Caki2 (cell line): ENCODE results near the gene NCF4. TPM values are rescaled to one million over a fixed set of nuclear protein-coding genes. Genes with fewer than 3 reads are reported as not detected.

Experiments
- DNase-seq: peaks from one replicate; pipeline ENCODE4 v3.0.0-alpha.2; 2015; ENCODE audit warnings: low read depth
- in situ Hi-C: cut with HindIII; loops from 2 replicates; pipeline ENCODE4 v1.10.0; 2016; ENCODE audit warnings: low sequenced_read_pairs, low pct_unique_long_range_greater_than_20kb, mixed read lengths
- total RNA-seq: library from RNA; depleted of rRNA; stranded (reverse); fragments of >200 nt; shearing (Covaris generic); gene quantifications from 2 replicates; pipeline ENCODE4 v1.2.3, GENCODE V29; 2014; ENCODE audit warnings: low replicate concordance

Gene NCF4
- total RNA-seq, 1 experiment from 2014 or later: not detected

DNA sequence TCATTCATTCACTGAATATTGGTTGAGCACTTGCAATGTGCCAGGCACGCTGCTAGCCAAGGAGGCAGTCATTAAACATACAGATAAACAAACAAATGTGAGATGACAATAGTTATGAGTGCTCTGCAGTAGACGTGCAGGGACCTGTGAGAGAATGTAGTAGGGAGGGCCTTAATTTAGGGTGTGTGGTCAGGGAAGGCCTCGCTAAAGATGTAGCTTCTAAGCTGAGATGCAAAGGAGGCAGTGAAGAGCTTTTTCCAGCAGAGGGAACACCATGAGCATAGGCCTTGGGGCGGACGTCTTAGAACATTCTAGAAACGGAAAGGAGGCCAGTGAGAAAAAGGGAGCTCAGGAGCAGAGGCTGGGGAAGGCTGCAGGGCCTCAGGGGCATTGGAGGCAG is 789 bp upstream of the NCF4 start:
- DNase-seq: no peak
- in situ Hi-C loops: no loop called here

DNA sequence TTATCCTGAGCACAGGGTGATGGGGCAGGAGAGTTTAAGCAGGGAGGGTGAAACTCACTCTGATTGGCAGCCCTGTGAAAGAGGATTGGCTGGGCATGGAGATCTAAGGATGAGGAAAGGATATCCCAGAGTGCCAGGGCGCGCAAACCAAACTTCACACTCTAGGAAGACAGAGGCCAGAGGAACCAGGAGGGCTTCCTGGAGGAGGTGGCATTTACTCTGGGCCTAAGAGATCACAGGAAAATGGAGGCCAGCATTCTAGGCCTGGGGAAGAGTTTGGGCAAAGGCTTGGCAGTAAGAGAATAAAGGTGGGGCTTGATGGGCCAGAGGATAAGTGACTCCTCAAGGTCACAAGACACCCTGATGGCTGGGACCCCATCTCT is 377 bp upstream of the NCF4 start:
- no peak for DNase-seq
- in situ Hi-C loops: no loop called here

DNA sequence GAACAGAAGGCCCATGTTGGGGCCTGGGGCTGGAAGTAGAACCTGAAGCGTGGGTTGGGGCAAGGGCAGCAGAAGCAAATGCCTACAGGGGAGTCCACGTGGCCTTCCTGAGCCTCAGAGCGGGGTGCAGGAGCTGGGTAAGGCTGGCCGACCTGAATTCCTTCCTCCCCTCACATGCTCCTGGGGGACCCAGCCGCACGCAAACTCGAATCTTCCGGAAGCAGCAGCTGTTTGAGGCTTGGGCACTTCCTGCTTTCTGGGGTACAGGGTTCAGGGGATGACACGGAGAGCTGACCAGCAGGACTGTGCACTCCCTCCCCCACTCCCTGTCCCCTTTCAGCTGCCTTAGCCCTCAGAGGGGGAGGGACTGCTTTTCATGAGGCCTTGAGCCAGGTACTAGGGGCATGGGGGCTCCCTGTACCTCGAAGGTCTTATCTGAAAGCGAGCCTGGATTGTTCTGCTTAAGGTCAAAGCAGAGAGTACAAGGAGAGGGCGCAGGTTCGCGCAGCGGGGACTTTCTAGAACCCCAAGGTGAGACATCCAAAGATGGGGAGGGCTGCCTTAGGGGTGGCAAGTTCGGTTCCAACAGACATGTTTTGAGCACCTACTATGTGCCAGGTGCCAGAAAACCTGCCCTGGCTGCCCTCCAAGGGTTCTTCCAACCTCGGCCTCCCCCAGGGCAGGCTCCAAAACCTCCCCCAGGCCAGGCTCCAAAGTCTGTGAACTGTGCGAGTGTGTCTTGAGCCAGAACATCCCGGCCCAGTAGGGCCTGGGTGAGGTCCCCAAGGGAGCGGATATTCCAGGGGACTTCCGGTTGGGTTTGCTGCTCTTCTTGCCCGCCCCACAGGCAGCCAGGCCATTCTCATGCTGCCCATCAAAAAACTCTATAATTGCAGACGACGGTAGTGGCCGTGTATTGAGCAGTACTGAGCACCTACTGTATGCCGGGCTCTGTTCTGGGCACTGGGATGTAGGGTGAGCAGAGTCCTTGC is 1.7 kb downstream of the NCF4 start:
- in situ Hi-C loops: no loop called here
- DNase-seq: no peak

GRCh38 chr22:36863281-36863680 is 2.5 kb downstream of the NCF4 start:
- no peak for DNase-seq
- in situ Hi-C loops: no loop called here

GRCh38 chr22:36863979-36864378 is 3.2 kb downstream of the NCF4 start:
- in situ Hi-C loops: no loop called here
- no peak for DNase-seq

- in situ Hi-C loops: no loop called here
- DNase-seq: no peak
These were observed 3.8 kb downstream of the NCF4 start for GRCh38 chr22:36864454-36865215.

GRCh38 chr22:36865346-36865745 is 4.5 kb downstream of the NCF4 start:
- in situ Hi-C loops: no loop called here

DNA sequence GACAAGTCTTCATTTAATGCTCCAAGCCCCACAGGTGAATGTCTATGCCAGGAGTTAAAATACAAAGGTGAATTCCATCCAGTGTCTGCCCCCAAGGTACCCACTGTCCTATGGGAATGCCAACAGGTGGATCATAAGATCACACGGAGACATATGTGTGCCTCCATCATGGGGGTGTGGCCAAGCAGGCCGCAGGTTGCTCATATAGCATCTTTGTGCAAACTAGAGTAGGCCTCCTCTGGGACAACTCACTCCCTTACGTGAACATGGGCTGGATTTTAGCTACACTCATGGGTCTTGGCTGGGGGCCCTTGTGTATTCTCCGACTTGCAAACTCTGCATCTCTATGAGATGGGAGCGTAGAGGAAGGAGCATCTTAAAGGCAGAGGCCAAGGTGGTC is 6.9 kb downstream of the NCF4 start:
- DNase-seq: no peak
- in situ Hi-C loops: no loop called here

More at GRCh38 chr22:36865346-36865745, 4.5 kb downstream of the NCF4 start:
- DNase-seq: no peak

DNA sequence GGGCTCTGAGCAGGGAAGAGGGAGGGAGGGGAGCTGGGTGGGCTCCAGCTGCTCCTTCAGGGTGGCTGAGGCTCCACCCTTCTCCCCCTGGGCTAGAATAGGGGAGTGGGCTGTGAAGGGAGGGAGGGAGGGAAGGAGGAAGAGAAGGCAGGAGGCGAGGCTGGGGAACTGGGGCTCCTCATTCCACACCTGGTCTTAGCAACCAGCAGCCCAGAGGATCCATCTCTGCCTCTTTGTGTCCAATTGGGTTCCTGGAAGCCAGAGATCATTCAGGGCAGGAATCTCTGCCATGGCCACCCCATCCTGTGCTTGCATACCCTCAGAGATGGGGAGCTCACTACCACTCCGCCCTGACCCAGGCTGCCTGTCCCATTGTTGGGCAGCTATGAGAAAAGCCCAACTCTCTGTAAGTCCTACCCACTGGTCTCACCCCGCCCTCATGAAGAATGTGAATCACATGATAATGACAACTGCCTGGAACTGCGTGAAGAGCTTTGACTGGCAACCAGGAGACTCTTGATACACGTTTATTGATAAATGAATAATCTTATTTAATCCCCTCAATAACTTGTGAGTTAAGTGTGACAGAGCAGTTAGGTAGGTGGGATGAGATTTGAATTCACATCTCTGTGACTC is 7.9 kb downstream of the NCF4 start:
- no peak for DNase-seq
- in situ Hi-C loops: no loop called here

DNA sequence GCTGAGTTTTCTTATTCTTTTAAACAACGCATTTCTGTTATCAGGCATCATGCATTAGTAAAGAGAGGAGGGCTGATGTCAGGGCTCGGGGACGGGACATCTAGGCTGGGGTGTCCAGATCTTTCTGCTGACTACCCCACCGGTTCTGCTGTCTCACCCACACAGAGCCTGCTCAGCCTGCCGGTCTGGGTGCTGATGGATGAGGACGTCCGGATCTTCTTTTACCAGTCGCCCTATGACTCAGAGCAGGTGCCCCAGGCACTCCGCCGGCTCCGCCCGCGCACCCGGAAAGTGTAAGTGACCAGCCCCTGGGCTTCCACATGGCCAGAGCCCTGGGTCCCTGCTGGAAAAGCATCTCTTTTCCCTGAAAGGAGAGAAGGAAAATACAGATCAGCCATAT is 9.4 kb downstream of the NCF4 start:
- no peak for DNase-seq
- in situ Hi-C loops: no loop called here

DNA sequence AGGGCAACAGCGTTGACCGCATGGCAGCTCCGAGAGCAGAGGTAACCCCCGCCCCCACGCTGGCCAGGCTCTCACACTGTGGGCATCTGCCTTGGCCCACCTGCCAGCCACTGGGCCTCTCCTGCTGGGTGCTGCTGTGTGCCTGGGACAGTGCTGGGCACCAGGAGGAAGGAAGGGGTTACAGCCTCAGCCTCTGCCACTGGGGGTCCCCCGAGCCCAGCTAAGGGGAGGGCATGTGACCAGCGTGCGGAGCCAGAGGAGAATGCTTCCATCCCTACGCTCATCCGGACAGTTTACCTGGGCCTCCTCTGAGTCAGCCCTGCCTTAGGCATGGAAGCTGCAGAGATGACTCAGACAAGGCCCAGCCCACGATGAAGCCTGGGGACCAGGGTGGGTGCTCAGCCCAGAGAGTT is 10.9 kb downstream of the NCF4 start:
- no peak for DNase-seq
- in situ Hi-C loops: no loop called here

DNA sequence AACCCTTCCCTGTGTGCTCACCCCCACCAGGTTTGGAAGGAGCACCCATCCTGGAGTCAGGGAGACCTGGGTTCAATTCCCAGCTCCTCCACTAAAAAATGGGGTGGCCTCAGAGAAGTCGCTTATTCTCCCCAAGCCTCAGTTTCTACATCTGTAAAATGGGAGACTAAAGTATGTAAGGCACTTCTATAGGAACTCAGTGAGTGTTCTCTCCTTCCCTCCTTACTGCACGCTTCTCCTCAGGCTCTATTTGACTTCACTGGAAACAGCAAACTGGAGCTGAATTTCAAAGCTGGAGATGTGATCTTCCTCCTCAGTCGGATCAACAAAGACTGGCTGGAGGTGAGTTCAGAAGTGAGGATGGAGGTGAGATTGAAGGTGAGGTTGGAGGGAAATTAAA is 11.3 kb downstream of the NCF4 start:
- DNase-seq: no peak
- in situ Hi-C loops: no loop called here

DNA sequence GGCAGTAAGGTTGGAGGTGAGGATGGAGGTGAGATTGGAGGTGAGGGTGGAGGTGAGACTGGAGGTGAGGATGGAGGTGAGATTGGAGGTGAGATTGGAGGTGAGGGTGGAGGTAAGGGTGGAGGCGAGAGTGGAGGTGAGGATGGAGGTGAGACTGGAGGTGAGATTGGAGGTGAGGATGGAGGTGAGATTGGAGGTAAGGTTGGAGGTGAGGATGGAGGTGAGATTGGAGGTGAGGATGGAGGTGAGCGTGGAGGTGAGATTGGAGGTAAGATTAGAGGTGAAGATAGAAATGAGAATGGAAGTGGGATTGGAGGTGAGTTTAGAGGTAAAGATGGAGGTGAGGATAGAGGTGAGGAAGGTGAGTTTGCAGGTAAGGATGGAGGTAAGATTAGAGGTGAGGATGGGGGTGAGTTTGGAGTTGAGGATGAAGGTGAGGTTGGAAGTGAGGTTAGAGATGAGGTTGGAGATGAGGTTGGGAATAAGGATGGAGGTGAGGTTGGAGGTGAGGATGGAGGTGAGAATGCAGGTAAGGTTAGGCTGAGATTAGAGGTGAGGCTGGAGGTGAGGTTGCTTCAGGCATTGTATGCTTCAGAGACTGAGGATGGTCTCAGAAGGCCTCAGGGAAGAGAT is 12.2 kb downstream of the NCF4 start:
- no peak for DNase-seq
- in situ Hi-C loops: no loop called here

DNA sequence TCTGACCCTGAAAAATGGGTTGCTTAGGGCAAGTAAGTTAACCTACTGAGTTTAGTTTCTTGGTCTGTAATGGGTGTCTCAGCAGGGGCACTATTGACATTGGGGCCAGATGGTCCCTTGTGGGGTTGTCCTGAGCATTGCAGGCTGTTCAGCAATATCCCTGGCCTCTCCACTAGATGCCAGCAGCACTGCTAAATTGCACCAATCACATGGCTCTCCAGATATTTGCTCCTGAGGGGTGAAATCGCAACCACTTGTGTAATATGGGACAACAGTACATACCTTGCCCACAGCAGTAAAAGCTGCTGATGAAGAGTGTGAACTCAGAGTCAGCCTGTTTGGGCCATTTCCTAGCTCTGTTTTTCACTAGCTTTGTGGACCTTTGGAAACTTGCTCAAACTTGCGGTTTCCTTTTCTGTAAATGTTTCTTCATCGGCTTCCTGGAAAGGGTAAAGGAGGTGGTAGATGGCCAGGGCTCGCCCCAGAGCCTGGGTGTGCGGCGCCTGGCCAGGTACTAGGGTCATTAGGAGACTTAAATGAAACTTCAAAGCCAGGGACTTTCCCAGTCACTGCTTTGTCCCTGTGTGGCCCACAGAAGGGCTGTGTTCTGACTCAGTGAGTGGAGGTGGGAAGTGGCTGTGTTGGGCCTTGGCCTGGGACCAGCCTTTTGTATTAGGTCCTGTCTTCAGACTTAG is 13.0 kb downstream of the NCF4 start:
- in situ Hi-C loops: no loop called here
- peak; percentile 28 for DNase-seq

DNA sequence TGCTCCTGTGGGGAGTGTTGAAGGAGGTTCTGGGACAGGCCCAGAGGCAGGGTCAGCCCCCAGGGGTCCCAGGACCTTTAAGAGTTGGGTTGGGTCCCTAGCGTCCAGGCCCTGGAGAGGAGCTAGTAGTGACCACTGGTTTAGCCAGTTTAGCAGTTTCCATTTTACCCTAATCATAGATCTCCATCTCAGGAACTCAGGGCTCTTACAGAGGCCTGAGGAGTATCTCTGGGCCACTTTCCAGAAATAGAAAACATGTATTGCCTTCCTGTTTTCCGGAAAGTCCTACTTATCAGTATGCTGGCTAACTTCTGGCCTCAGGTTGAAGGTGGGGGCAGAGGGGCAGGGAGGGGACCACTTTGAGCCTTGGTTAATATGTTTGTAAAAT is 13.5 kb downstream of the NCF4 start:
- in situ Hi-C loops: no loop called here
- DNase-seq: no peak

DNA sequence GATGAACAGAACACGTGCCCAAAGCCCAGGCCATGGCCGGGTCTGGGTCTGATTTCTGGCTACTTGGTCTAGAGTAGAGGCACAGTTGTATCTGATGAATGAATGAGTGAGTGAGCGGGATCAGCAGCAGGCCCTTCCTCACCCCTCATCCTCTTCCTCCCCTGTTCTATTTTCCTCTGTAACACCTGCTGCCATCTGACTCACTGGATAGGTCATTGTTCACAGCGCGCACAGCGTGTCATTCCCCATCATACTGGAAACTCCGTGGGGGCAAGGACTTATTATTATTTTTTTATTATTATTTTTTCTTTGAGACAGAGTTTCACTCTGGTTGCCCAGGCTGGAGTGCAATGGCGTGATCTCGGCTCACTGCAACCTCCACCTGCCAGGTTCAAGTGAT is 13.9 kb downstream of the NCF4 start:
- in situ Hi-C loops: no loop called here
- no peak for DNase-seq

DNA sequence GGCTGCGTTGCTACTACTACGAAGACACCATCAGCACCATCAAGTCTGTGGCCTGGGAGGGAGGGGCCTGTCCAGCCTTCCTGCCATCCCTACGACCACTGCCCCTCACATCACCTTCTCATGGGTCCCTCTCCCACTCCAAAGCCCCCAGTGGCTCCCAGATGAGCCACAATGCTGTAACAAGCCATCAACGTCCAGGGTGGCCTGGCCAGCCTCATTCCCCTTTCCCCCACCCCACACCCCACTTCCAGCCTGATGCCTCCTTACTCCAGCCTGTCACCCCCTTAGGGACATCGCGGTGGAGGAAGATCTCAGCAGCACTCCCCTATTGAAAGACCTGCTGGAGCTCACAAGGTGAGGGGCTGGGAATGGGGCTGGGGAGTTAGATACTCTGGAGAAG is 14.9 kb downstream of the NCF4 start:
- DNase-seq: no peak
- in situ Hi-C loops: no loop called here

DNA sequence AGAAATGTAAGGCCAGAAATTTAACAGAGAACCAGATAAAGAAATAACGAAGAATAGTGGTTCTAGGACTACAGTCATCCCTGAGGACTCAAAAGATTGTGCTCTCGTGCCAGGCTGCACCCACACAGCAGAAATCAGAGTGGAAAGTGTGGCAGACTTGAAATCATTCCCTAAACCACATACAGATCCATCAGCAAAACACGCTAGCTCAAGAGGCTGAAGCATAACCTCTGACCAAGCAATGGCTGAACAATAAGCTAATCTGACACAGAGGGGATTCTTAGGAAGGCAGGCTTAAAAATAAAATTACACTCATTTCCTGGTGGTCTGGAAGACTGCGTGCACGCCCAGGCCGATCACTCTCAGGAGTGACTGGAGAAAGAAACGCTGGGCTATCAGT is 19.0 kb downstream of the NCF4 start:
- DNase-seq: no peak
- in situ Hi-C loops: no loop called here
